Upper lobe of left lung (tissue), 4 donors: ENCODE data around the gene LEKR1.
"Not testable (repeated sequence)": the region's sequence is repeated elsewhere in the genome, so short reads cannot be mapped to it uniquely, and the experiment has no call there.

Source experiments
- EP300 ChIP-seq, 4 donors: sonication (generic); formaldehyde crosslinking; IDR thresholded peaks; one replicate each; pipeline ENCODE4 v1.5.1; 2017; ENCODE audit warnings: antibody characterized with exemption in 4 of 4, control low read depth in 2 of 4
- POLR2A ChIP-seq, 4 donors: fragments of 450-650 bp; IDR thresholded peaks; one replicate each; pipeline ENCODE4 v1.5.1; 2016 to 2017; ENCODE audit warnings: antibody characterized with exemption in 4 of 4, mild to moderate bottlenecking in 2 of 4
- POLR2AphosphoS5 ChIP-seq, 2 donors: sonication (generic); formaldehyde crosslinking; IDR thresholded peaks; one replicate each; pipeline ENCODE4 v1.5.1; 2017; ENCODE audit warnings: antibody characterized with exemption in 2 of 2
- TF ChIP-seq, protein P1 (sequence below), 6 experiments: fragments of 450-650 bp in 4 of 6; fragments of 200-600 bp in 2 of 6; sonication (generic) in 2 of 6; IDR thresholded peaks; one replicate each; pipeline ENCODE4 v1.5.1; 2016 to 2019; ENCODE audit warnings: antibody characterized with exemption in 6 of 6

DNA sequence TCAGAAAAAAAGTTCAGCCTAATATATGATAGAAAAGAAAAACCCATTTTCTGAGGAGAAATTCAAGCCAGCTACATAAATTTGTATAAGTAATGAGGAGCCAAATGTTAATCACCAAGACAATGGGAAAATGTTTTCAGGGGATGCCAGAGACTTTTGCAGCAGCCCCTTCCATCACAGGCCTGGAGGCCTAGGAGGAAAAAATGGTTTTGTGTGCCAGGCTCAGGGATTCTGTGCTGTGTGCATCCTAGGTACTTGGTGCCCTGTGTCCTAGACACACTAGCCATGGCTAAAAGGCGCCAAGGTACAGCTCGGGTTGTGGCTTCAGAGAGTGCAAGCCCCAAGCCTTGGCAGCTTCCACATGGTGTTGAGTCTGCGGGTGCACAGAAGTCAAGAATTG lies 53.3 kb downstream of the LEKR1 start:
- TF ChIP-seq, protein P1, sequence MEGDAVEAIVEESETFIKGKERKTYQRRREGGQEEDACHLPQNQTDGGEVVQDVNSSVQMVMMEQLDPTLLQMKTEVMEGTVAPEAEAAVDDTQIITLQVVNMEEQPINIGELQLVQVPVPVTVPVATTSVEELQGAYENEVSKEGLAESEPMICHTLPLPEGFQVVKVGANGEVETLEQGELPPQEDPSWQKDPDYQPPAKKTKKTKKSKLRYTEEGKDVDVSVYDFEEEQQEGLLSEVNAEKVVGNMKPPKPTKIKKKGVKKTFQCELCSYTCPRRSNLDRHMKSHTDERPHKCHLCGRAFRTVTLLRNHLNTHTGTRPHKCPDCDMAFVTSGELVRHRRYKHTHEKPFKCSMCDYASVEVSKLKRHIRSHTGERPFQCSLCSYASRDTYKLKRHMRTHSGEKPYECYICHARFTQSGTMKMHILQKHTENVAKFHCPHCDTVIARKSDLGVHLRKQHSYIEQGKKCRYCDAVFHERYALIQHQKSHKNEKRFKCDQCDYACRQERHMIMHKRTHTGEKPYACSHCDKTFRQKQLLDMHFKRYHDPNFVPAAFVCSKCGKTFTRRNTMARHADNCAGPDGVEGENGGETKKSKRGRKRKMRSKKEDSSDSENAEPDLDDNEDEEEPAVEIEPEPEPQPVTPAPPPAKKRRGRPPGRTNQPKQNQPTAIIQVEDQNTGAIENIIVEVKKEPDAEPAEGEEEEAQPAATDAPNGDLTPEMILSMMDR (IDR thresholded peaks at IDR 0.05) = not testable (repeated sequence)
- not testable (repeated sequence) for TF ChIP-seq POLR2A, POLR2AphosphoS5, EP300 (IDR thresholded peaks at IDR 0.05)
